T-cell (primary cell): ENCODE data around the gene KCNK15. TPM values are rescaled to one million over a fixed set of nuclear protein-coding genes. Genes with fewer than 3 reads are reported as not detected.
"Not testable (repeated sequence)": the region's sequence is repeated elsewhere in the genome, so short reads cannot be mapped to it uniquely, and the experiment has no call there.

Experiments used
- ATAC-seq, 4 experiments: fragments of 200-7000 bp in 3 of 4; fragments of 150-1000 bp in 1 of 4; cut with Tn5 transposase; replicated peaks in 1 of 4; 1 replicate in 3 of 4; 2 replicates in 1 of 4; pipeline ENCODE4 v1.10.0; 2021; ENCODE audit warnings: moderate library complexity in 3 of 4, mild to moderate bottlenecking in 2 of 4, moderate number of reproducible peaks in 1 of 4
- CTCF ChIA-PET, 2 donors: fragments of 300-600 bp; sonication (Branson Sonifier 250); formaldehyde crosslinking; loops; one replicate each; lab custom pipeline; 2022; ENCODE audit warnings: antibody characterized with exemption in 2 of 2; lab: Charles Lee
- POLR2A ChIA-PET, 2 donors: fragments of 300-600 bp; sonication (Branson Sonifier 250); formaldehyde crosslinking; loops; one replicate each; lab custom pipeline; 2022; ENCODE audit warnings: antibody characterized with exemption in 2 of 2; lab: Charles Lee
- DNase-seq, 35 experiments: peaks; one replicate each; pipeline versions ENCODE4 v3.0.0 to v3.0.0-alpha.2; 2013 to 2023
- H3K27ac ChIP-seq: one replicate; pipeline ENCODE4 v1.5.1; 2013; ENCODE audit warnings: low read length
- H3K27me3 ChIP-seq, 2 experiments: replicated peaks in 1 of 2; 1 replicate in 1 of 2; 2 replicates in 1 of 2; pipeline versions ENCODE4 v1.6.1 to v1.7.0; 2013; ENCODE audit warnings: low read length in 1 of 2, mixed read lengths in 1 of 2; ENCODE audit not compliant: control insufficient read depth in 2 of 2, insufficient read depth in 2 of 2; ENCODE audit errors: extremely low read depth in 1 of 2
- H3K36me3 ChIP-seq, 2 donors: 1 replicate in 1 of 2; 2 replicates in 1 of 2; pipeline versions ENCODE4 v1.6.1 to v1.7.0; 2013; ENCODE audit warnings: low read length in 1 of 2; ENCODE audit not compliant: control insufficient read depth in 2 of 2, insufficient read depth in 1 of 2; ENCODE audit errors: extremely low read depth in 1 of 2
- H3K4me1 ChIP-seq, 2 experiments: 1 replicate in 1 of 2; 2 replicates in 1 of 2; pipeline versions ENCODE4 v1.6.1 to v1.7.0; 2013; ENCODE audit warnings: low read length in 2 of 2, mixed read lengths in 1 of 2; ENCODE audit not compliant: insufficient read depth in 2 of 2, control insufficient read depth in 1 of 2; ENCODE audit errors: extremely low read depth in 1 of 2
- H3K4me3 ChIP-seq, 2 donors: 1 replicate in 1 of 2; 2 replicates in 1 of 2; pipeline versions ENCODE4 v1.5.1 to v1.7.0; 2013; ENCODE audit warnings: mild to moderate bottlenecking in 2 of 2, low read length in 1 of 2, moderate library complexity in 1 of 2; ENCODE audit not compliant: control insufficient read depth in 1 of 2; ENCODE audit errors: extremely low read depth in 1 of 2
- H3K9me3 ChIP-seq: 2 replicates; pipeline ENCODE4 v1.7.0; 2013
- H3K27ac Mint-ChIP-seq, 2 donors: one replicate each; pipeline ENCODE4 v1.8.0; 2020 to 2021; ENCODE audit warnings: mild to moderate bottlenecking in 2 of 2, mixed read lengths in 2 of 2
- H3K27me3 Mint-ChIP-seq, 2 donors: one replicate each; pipeline ENCODE4 v1.8.0; 2021 to 2022; ENCODE audit warnings: mixed read lengths in 2 of 2
- H3K36me3 Mint-ChIP-seq: one replicate; pipeline ENCODE4 v1.8.0; 2021; ENCODE audit warnings: mixed read lengths
- H3K4me1 Mint-ChIP-seq, 3 donors: one replicate each; pipeline ENCODE4 v1.8.0; 2020 to 2022; ENCODE audit warnings: mixed read lengths in 3 of 3, mild to moderate bottlenecking in 1 of 3
- H3K4me3 Mint-ChIP-seq, 3 donors: one replicate each; pipeline ENCODE4 v1.8.0; 2020 to 2022; ENCODE audit warnings: mild to moderate bottlenecking in 3 of 3, mixed read lengths in 3 of 3, moderate library complexity in 3 of 3
- H3K9me3 Mint-ChIP-seq, 3 donors: one replicate each; pipeline ENCODE4 v1.8.0; 2020 to 2022; ENCODE audit warnings: mixed read lengths in 3 of 3
- WGBS: methylation state at CpG from one replicate; pipeline ENCODE4 v1.1.5; 2013; ENCODE audit warnings: missing lambda C conversion rate; ENCODE audit not compliant: insufficient coverage; 5-methylcytosine and 5-hydroxymethylcytosine counted together
- total RNA-seq, 35 experiments: library from RNA in 6 of 35; stranded (reverse) in 6 of 35; fragments of 120-200 nt in 1 of 35; gene quantifications; one replicate each; pipeline versions ENCODE4 v1.2.1 to v1.2.4 and lab custom pipeline; 2013 to 2026

The KCNK15 gene
- total RNA-seq, 5 donors from 2014 or later (not counting 1 experiment from before 2014, with no cell fraction given): 0.13 TPM; not detected in 4

- H3K9me3 ChIP-seq: no peaks in the 10 kb centered on the region
- Mint-ChIP-seq H3K27ac (no peak overlapping the region), H3K27me3 (peaks cover 11 to 32% of the 10 kb centered on the region in 2 donors), H3K9me3 (no peaks in the 10 kb centered on the region), H3K36me3 (no peaks in the 10 kb centered on the region), H3K4me1 (no peaks in the 10 kb centered on the region), H3K4me3 (no peak overlapping the region)
- ATAC-seq (no peak), DNase-seq (no peak)
- H3K27ac ChIP-seq: no peak overlapping the region
- no peaks in the 10 kb centered on the region for H3K36me3 ChIP-seq
- CTCF ChIA-PET: no interaction called here
- POLR2A ChIA-PET: no interaction called here
- H3K4me1 ChIP-seq: no peaks in the 10 kb centered on the region
- peaks cover 0 to 33% of the 10 kb centered on the region in 2 experiments for H3K27me3 ChIP-seq
- no peak overlapping the region for H3K4me3 ChIP-seq
- 100% methylated on average over 1 of the region's 3 CpGs for WGBS
Measured at GRCh38 chr20:44761423-44761822, 15.8 kb downstream of the KCNK15 start.

DNA sequence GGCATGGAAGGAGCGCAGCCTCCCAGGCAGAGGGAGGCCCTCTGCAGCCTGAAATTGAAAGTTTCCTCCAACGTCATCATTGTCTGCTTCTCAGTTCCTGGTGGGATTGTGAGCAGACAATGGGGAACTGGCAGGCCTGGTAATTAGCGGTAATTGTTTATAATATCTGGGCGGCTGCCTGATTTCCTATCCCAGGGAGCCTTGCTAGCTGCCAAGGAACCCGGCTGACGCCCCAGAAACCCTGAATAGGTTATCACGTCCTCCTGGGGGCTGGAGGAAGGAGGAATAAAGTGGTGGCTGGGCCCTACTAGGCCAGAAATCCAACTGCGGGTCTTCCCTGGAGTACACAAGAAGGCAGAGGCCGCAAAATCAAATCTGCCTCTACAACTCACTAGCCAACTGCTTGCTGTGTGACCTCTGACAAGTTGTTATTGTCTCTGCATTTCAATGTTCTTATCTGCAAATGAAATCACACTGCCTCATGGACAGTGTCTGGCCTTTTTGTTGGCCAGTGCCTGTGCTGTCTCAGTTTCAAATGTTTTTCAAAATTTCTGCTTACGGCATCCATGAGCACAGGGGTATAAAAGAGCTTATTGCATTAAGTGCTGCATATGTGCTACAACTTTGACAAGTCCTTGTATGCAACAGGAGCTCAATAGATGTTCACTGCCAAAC lies 16.9 kb downstream of the KCNK15 start:
- Mint-ChIP-seq H3K4me1 (no peaks in the 10 kb centered on the region), H3K36me3 (no peaks in the 10 kb centered on the region), H3K4me3 (no peak overlapping the region), H3K27ac (no peak overlapping the region), H3K27me3 (peaks cover 11 to 33% of the 10 kb centered on the region in 2 donors), H3K9me3 (no peaks in the 10 kb centered on the region)
- Histone ChIP-seq H3K4me3 (no peak overlapping the region), H3K27me3 (peaks cover 0 to 38% of the 10 kb centered on the region in 2 experiments), H3K9me3 (no peaks in the 10 kb centered on the region), H3K36me3 (no peaks in the 10 kb centered on the region), H3K4me1 (no peaks in the 10 kb centered on the region), H3K27ac (no peak overlapping the region)
- ATAC-seq (no peak), DNase-seq (no peak)
- WGBS: 80% methylated on average over 7 of the region's 10 CpGs
- ChIA-PET CTCF (no interaction called here), POLR2A (no interaction called here)

GRCh38 chr20:44763798-44764197 lies 18.1 kb downstream of the KCNK15 start:
- not testable (repeated sequence) for H3K4me3 Mint-ChIP-seq, H3K4me1 Mint-ChIP-seq

GRCh38 chr20:44765091-44765490 lies 19.4 kb downstream of the KCNK15 start:
- H3K4me1 Mint-ChIP-seq: no peaks in the 10 kb centered on the region
- H3K27me3 ChIP-seq: peaks cover 0 to 30% of the 10 kb centered on the region in 2 experiments
- ChIA-PET POLR2A (no interaction called here), CTCF (no interaction called here)
- no peaks in the 10 kb centered on the region for H3K9me3 Mint-ChIP-seq
- H3K27ac Mint-ChIP-seq: no peak overlapping the region
- H3K27me3 Mint-ChIP-seq: peaks cover 18 to 32% of the 10 kb centered on the region in 2 donors
- no peaks in the 10 kb centered on the region for H3K36me3 Mint-ChIP-seq
- H3K4me3 ChIP-seq: no peak overlapping the region
- DNase-seq (no peak), ATAC-seq (no peak)
- 75% methylated on average over 1 of the region's 4 CpGs for WGBS
- H3K27ac ChIP-seq: no peak overlapping the region
- no peak overlapping the region for H3K4me3 Mint-ChIP-seq
- no peaks in the 10 kb centered on the region for H3K36me3 ChIP-seq
- no peaks in the 10 kb centered on the region for H3K9me3 ChIP-seq
- H3K4me1 ChIP-seq: no peaks in the 10 kb centered on the region

More at GRCh38 chr20:44763798-44764197, 18.1 kb downstream of the KCNK15 start:
- H3K9me3 ChIP-seq, H3K9me3 Mint-ChIP-seq, CTCF ChIA-PET, H3K36me3 Mint-ChIP-seq, DNase-seq, H3K27ac Mint-ChIP-seq, POLR2A ChIA-PET, H3K4me3 ChIP-seq, H3K4me1 ChIP-seq, ATAC-seq, H3K27ac ChIP-seq, H3K36me3 ChIP-seq: not testable (repeated sequence)
- WGBS: 78% methylated on average over 1 of the region's 3 CpGs
- peaks cover 0 to 34% of the 10 kb centered on the region in 2 experiments for H3K27me3 ChIP-seq
- peaks cover 15 to 37% of the 10 kb centered on the region in 2 donors for H3K27me3 Mint-ChIP-seq

DNA sequence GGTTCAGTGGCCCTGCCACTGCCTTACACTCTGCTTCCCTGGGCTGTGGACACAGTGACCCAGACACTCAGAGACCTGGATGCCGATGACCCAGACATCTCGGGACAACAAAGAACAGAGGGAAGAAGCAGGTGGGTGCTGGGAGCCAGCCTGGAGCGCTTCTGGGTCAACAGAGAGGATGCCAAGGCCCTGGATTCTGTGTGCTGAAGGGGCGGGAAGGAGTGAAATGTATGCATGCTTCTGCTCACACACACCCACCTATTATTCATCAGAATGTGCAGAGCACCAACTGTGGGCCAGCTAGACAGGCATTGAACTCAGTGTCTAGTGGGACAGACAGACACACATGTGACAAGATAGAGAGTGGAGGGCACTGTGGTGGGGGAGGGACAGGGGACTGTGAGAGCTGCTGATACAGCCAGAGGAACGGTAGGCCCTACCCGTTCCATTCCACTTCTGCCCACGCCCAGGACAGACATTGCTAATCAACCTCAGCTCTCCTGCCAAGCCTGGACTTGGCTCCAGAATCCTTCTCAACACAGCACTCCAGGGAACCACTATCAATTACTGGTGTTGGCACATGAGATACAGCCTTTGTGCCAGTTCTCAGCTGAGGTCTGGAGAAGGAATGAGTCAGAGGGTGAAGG lies 20.2 kb downstream of the KCNK15 start:
- Mint-ChIP-seq H3K4me1 (no peaks in the 10 kb centered on the region), H3K36me3 (no peaks in the 10 kb centered on the region), H3K9me3 (no peaks in the 10 kb centered on the region), H3K27me3 (peaks cover 18 to 29% of the 10 kb centered on the region in 2 donors), H3K27ac (no peak overlapping the region), H3K4me3 (no peak overlapping the region)
- Histone ChIP-seq H3K4me1 (no peaks in the 10 kb centered on the region), H3K4me3 (no peak overlapping the region), H3K27me3 (peaks cover 0 to 33% of the 10 kb centered on the region in 2 experiments), H3K9me3 (no peaks in the 10 kb centered on the region), H3K27ac (no peak overlapping the region), H3K36me3 (no peaks in the 10 kb centered on the region)
- ChIA-PET POLR2A (no interaction called here), CTCF (no interaction called here)
- WGBS: 93% methylated on average over 2 of the region's 7 CpGs
- DNase-seq: no peak
- no peak for ATAC-seq

DNA sequence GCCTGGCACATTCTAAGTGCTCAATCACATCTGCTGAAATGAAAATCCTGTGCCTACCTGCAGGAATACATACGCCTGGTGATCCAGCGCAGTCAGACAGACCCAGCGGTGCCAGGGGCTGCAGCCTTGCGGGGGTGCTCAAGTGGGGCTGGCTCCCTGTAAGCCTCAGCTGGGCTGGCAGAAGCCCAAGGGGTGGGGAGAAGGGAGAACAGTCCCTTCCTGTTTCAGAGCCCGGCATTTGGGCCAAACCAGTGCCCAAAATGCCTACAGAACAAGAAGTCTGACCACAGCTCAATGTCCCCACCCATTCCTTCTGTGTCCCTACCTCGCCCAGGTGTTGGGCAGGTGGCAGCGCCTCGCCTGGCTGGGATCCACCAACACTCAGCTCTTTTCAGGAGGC lies 22.6 kb downstream of the KCNK15 start:
- no peak for DNase-seq
- Mint-ChIP-seq H3K9me3 (no peaks in the 10 kb centered on the region), H3K36me3 (no peaks in the 10 kb centered on the region), H3K27me3 (peaks cover 21 to 36% of the 10 kb centered on the region in 2 donors), H3K27ac (no peak overlapping the region), H3K4me3 (no peak overlapping the region), H3K4me1 (no peaks in the 10 kb centered on the region)
- no peaks in the 10 kb centered on the region for H3K9me3 ChIP-seq
- ChIA-PET POLR2A (no interaction called here), CTCF (interaction anchor here in 1 of 2 donors (0.6 kb wide), 1 partner anchor 457 kb away, joined by 3 read pairs; the partner anchor contains the start of gene FITM2)
- H3K4me3 ChIP-seq: no peak overlapping the region
- H3K27me3 ChIP-seq: peaks cover 0 to 36% of the 10 kb centered on the region in 2 experiments
- H3K36me3 ChIP-seq: no peaks in the 10 kb centered on the region
- no peaks in the 10 kb centered on the region for H3K4me1 ChIP-seq
- 81% methylated on average over 4 of the region's 8 CpGs for WGBS
- H3K27ac ChIP-seq: no peak overlapping the region
- no peak for ATAC-seq
